Bladder microvascular endothelial cell (primary cell): ENCODE data around the gene C9orf50. TPM values are rescaled to one million over a fixed set of nuclear protein-coding genes. Genes with fewer than 3 reads are reported as not detected.

Experiments used
- total RNA-seq: library from RNA; depleted of rRNA; stranded (reverse); fragments of >200 nt; gene quantifications from 2 replicates; pipeline ENCODE4 v1.2.3, GENCODE V29; 2014

C9orf50 gene, protein sequence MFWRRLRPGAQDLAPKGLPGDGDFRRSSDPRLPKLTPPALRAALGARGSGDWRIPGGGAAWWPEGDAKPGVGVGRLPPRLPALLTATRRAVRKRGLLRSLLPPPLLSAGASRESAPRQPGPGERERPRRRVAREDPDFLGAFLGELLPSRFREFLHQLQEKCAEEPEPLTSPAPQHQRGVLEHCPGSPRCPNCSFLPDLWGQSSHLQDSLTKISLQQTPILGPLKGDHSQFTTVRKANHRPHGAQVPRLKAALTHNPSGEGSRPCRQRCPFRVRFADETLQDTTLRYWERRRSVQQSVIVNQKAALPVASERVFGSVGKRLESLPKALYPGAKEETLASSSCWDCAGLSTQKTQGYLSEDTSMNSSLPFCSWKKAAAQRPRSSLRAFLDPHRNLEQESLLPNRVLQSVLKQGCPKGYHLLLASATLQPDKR
- under 0.01 TPM in 1 of 2 replicates, not detected in the other for total RNA-seq

GRCh38 chr9:129620669-129621295 lies at the start of gene C9orf50:
C9orf50 (minus strand) TSS chr9:129621101; CDS start chr9:129620574, 527 bp downstream.

DNA sequence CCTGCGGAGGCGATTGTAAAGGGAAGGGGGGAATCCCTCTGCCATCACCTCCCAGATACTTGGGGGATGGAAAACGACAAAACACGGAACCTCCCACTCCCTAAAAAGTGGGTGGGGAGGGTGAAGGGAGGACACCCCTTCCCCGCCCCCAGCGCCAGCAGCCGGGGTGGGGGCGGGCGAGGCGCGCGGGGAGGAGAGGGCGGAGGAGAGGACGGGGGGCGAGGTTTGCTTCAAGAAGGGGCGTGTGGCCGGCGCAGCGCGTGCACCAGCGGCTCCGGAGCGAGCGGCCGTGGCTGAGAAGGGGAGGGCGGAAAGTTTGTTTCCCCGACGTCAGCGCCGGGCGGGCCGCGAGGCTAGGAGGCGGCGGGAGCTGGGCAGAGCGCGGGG lies 44.5 kb upstream of the C9orf50 start, which contains the start of gene PRRX2:
Gene PRRX2, plus strand, starts transcription at position 259 of the 387 bp plus-strand sequence. CDS start 221 bp downstream, outside the sequence.

GRCh38 chr9:129641750-129642585 lies 21.1 kb upstream of the C9orf50 start, which contains the start of gene ASB6:
ASB6 (minus strand) TSS chr9:129642151; CDS start chr9:129641999, 152 bp downstream.

GRCh38 chr9:129626079-129626624 lies 5.3 kb upstream of the C9orf50 start, which contains the start of gene NTMT1:
NTMT1 (plus strand) TSS chr9:129626163; CDS start chr9:129632704, 6,541 bp downstream.

Other genes with a start within 250 kb of the C9orf50 start
- 23.5 and 27.2 TPM in 2 replicates for gene NTMT1, start 5.1 kb upstream of the C9orf50 start, total RNA-seq
- gene ASB6, start 21.1 kb upstream of the C9orf50 start, total RNA-seq, result 12.5 and 14.7 TPM in 2 replicates
- gene PRRX2, start 44.5 kb upstream of the C9orf50 start, total RNA-seq, result 0.16 TPM in 1 of 2 replicates, not detected in the other
- gene PTGES, start 131.9 kb upstream of the C9orf50 start, total RNA-seq, result 0.32 and 0.94 TPM in 2 replicates
- gene TOR1B, start 182.1 kb upstream of the C9orf50 start, total RNA-seq, result 18.6 and 31.9 TPM in 2 replicates
- gene TOR1A, start 203.0 kb upstream of the C9orf50 start, total RNA-seq, result 23.2 and 34.4 TPM in 2 replicates
- 29.3 and 41.1 TPM in 2 replicates for gene C9orf78, start 214.2 kb upstream of the C9orf50 start, total RNA-seq
- gene USP20, start 214.4 kb upstream of the C9orf50 start, total RNA-seq, result 5.5 and 10.1 TPM in 2 replicates